NCI-H526 (cell line): ENCODE results near the gene LRIT1.
A peak's percentile ranks its signal among the peaks of the same experiment; 100 is the strongest.

ENCODE experiments used
- DNase-seq, 2 experiments: peaks; one replicate each; lab custom pipeline; 2025; lab: John Stamatoyannopoulos, UW

The LRIT1 gene

DNA sequence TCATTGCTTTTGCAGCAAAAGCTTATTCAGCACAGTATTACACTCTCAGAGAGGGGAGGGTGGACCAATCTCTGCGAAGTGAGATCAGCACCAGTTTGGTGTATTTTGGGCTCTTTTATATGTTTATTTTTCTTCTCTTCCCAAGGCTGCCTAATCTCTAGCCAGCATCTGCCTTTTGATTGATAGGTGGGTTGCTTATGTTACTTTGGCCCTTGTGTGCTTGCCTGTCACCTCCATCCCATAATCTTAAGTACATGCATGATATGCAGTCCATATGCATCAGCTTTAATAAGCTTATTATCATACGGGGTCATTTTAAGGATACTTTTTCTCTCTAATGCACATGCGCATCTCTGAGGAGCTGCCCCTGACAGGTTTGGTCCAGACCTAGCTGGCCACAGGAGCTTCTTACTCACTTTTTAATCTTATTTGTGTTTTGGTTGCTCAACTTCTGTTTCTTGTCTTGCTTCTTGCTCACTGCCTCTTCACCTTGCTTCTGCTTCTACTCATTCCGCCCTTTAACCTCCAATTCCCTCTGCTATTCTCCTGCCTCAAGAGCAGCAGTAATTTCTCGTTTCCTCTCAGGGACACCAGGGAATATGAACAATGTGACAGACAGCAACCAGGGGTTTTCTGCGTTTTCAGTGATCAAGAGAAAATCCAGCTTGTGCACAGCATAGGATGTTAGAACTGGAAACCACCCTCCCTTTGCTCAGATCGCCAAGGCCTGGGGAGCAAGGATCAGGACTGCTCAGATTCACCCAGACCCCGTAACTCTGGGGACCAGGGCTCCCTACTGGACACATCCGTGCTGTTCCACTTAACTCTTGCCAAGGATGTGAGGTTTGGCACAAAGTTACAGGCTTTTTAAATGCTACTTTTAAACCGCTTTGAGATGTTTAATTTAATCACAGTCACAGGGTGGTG lies 13.5 kb upstream of the LRIT1 start:
- DNase-seq, result no peak

DNA sequence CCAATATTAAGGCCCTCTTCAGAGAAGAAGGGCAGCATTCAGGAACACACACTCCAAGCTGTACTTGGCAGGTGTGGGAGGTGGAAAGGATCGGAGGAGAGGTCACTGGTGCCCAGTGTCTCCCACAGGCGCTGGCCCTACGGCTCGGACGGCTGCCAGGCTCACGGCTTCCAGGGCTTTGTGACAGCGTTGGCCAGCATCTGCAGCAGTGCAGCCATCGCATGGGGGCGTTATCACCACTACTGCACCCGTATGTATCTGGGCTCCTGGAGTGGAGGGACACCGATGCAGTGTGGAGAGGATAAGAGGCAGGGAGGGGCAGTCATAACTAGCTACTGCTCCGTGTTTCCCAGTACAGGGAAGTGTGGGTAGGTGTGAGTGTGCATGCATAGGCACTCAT lies 7.4 kb upstream of the LRIT1 start:
- DNase-seq, result no peak

- no peak for DNase-seq
Measured at GRCh38 chr10:84247496-84247895, 6.2 kb upstream of the LRIT1 start.

GRCh38 chr10:84244651-84245270 lies 3.4 kb upstream of the LRIT1 start, which contains the start of gene RGR:
Gene RGR (plus strand): TSS chr10:84245053. CDS start chr10:84245091, 38 bp downstream.
- peak in 1 of 2 experiments; percentile 6 for DNase-seq

- no peak for DNase-seq
Measured at GRCh38 chr10:84243759-84244158, 2.4 kb upstream of the LRIT1 start.

DNA sequence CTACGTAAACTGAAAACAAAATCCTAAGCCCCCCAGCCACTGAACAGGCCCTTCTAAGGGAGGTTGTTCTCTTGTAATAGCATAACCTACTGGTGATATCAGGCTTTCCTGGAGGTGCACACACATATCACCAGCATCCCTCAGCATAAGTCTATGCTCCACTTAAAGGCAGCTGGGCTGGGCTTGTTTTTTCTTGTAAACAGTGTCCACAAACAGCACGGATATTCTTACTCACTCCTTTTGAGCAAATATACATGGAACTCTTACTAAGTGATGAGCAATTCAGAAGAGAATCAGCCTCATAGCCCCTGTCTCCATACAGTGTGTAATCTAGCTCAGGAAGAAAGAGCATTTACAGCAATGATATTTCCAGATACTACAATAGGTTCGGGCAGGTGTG lies 2.4 kb downstream of the LRIT1 start:
- DNase-seq, result no peak

DNA sequence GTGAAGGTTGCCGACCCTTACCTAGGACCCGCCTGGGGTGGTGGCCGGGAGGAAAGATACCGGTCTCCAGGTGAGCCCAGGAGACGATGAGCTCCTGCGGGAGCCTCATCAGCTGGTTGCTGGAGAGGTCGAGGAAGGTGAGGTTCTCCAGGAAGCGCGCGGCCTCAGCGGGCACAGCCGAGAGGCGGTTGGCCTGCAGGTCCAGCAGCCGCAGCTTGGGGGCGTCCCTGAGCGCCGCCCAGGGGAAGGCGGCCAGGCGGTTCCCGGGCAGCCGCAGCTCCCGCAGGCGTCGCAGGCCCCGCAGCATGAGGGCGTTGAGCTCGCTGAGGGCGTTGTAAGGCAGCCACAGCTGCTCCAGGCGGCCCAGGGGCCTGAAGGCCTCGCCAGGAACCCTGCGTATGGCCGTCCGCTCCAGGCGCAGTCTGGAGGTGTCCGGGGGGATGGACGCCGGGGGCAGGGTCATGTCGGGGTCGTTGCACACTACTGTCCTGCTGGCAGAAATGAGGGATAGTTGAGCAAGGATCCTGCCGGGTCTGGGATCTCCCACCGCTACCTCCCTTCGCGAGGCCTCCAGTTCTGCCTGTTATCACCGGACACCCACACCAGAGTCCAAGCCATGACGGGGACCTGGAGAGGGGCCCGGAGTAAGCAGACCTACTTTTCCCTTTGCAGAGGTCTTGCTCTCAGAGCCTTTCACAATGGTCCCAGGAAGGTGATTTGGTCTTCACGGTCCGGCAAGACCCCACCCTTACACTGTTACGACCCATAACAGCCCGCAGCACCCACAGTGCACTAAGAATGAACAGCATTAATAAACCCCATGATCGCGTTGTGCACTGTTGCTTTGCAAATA lies 3.9 kb downstream of the LRIT1 start:
- DNase-seq, result no peak

- DNase-seq, result no peak
Measured at GRCh38 chr10:84236807-84237198, 4.5 kb downstream of the LRIT1 start.

DNA sequence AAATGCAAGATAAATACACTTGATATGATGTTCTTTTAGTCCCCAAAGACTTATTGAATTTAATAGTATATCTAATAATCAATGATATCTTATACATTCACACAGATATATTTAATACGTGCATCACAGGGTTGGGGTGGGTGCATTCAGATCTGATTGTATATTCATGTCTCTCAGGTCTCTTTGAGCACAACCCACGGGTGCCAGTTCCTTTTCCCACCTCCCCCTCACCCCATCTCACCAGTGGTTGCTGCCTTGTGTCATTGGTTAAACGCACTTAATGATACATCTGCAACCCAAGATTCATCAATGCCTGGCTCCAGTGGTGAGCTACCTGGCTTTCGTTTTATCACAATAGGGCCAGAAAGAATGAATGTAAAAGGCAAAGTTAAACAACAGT lies 6.2 kb downstream of the LRIT1 start:
- DNase-seq, result no peak

- no peak for DNase-seq
Measured at GRCh38 chr10:84234479-84234878, 6.9 kb downstream of the LRIT1 start.

GRCh38 chr10:84233940-84234339 lies 7.4 kb downstream of the LRIT1 start:
- no peak for DNase-seq

- DNase-seq, result no peak
Measured at GRCh38 chr10:84232376-84232775, 9.0 kb downstream of the LRIT1 start.

GRCh38 chr10:84230359-84230758 lies 11.0 kb downstream of the LRIT1 start:
- DNase-seq, result no peak

- DNase-seq, result no peak
Measured at GRCh38 chr10:84227810-84228209, 13.5 kb downstream of the LRIT1 start.

- DNase-seq, result no peak
Measured at GRCh38 chr10:84226616-84227015, 14.7 kb downstream of the LRIT1 start.

DNA sequence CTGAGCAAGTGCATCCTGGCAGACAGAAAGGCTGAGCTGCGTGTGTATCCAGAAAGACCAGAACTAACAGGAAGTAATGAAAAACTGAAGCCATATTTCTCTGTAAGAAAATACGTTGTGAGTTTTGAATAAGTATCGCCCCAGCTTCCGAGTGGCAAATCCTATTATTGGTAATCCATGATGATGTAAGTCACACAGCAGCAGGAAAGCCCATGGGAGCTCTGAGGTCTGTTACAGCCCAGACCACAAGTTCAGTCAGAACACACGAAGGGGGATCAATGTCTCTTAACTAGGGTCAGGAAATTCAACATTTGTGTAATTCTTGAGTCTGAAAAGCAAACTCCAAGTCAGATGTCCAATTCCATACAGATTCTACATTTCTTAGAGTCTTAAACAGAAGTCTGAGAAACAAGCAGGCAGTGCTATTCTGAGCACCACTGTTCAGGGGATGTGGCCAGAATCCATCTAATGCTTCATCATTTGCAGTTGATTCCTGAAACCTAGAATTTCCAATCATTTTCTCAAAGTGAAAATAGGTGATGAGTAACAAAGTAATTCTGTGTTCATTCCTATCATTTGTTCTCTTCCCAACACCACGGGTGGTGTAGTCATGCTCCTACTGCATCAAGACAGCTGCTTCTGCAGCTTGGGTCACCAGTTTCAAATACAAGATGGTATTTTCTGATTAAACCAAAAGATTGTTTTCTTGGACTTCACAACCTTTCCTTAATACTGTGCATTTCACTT lies 15.7 kb downstream of the LRIT1 start, which contains the start of gene LRIT2:
LRIT2 (minus strand) TSS at position 118 of the 747 bp plus-strand sequence; CDS start at position 94, 24 bp downstream.
- no peak for DNase-seq

- DNase-seq, result no peak
Measured at GRCh38 chr10:84224411-84225028, 16.8 kb downstream of the LRIT1 start.

DNA sequence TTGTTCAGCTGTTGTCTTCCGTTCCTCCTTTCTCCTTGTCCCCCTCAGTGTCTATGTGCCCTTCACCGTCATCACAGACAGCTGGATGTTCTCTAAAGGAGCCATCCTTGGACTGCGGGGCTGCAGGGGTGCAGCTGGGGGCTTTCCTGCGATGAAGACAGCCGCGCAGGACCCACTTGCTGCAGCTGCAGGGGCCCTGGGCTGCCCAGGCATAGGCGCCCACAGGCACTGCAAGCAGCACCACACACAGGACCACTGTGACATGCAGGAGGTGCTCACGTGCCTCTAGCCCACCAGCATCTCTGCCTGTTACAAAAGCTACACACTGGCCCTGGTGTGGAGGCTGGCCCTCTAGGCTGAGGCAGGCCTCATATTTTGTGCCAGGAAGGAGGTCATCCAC lies 19.4 kb downstream of the LRIT1 start:
- DNase-seq, result no peak

DNA sequence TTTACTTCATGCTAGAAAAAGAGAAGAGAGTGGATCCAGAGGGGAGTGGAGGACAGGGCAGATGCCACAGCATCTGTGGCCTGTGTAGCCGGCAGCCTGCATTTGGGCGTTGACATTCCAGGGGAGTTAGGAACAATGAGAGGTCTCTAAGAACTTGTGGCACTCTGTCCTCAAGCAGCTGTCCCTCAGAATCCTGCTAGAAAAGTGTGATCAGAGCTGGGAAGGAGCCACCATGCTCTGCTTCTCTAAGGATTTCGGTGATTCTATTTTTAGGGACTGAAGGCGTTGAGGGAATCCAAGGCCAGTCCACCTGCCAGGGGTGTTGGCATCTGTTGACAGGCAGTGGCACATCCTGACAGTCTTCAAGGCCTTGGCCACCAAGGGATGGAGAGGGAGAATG lies 23.6 kb downstream of the LRIT1 start:
- DNase-seq, result no peak

DNA sequence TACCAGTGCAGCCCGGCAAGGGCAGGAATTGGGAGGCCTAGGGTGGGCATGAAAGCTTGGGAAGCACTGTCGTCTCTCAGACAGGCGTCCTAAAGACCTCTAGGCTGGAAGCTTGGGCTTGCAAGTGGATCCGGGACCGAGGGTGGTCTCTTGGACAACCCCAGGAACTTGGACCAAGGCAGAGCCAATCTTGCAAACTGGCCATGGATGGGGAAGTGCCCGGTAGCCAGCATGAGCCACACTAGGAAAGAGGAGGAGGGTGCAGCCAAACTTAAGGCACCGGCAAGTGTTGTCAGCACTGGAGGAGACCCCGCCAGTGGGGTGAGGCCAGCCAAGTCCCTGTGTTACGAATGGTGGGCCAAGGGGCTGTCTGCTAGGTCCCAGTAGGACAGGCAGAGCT lies 24.5 kb downstream of the LRIT1 start:
- no peak for DNase-seq

DNA sequence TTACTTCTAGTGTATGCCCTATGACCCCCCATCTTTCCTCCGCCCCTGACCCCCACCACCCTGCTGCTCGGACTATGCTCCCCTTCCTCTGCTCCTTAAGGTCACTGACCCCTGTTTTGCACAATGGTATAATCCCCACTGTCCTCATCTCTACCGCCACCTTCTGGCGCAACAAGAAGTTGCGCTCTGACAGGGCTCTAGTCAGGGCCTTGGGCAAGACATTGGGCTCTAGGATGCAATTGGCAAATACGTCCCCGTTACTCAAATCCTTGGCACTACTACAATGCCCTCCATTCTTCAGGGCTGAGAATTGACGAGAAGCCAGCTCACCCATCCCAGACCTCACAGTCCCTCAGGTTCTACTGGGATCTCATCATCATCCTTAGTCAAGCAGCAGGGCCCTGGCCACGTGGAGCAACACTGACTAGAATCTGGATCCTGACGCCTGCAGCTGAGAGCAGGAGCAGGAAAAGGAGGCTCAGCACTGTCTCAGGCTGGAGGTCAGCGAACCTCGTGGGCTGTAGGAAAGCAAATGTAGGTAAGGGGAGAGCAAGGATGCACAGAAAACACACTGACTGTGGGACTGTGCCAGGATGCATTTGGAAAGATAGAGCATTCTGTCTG lies 26.6 kb downstream of the LRIT1 start:
- DNase-seq, result peak in 1 of 2 experiments; percentile 31
